Measurements from ENCODE around the gene VPREB3.

VPREB3 gene

GRCh38 chr22:23760056-23760455 is 5.8 kb upstream of the VPREB3 start:
- no peak overlapping the region for H3K9ac ChIP-seq
- H3K27ac ChIP-seq: no peak overlapping the region
- H3K36me3 ChIP-seq (ENCODE audit: control insufficient read depth, insufficient read depth, low read length): no peaks in the 10 kb centered on the region

GRCh38 chr22:23759566-23759965 is 5.3 kb upstream of the VPREB3 start:
- no peak overlapping the region for H3K4me3 ChIP-seq (ENCODE audit: low read depth, low read length)
- TF ChIP-seq CTCF (IDR thresholded peaks at IDR 0.05): no peak

More at GRCh38 chr22:23760056-23760455, 5.8 kb upstream of the VPREB3 start:
- Histone ChIP-seq H2AFZ (no peak overlapping the region), H3K4me1 (no peaks in the 10 kb centered on the region), H3K4me2 (ENCODE audit: low read length) (no peak overlapping the region), H3K79me2 (no peaks in the 10 kb centered on the region), H3K27me3 (ENCODE audit: control insufficient read depth, insufficient read depth, low read length) (no peaks in the 10 kb centered on the region), H3K4me3 (ENCODE audit: low read depth, low read length) (no peak overlapping the region), H3K9me3 (ENCODE audit: control insufficient read depth, low read length) (no peaks in the 10 kb centered on the region)
- no peak for TF ChIP-seq CTCF (IDR thresholded peaks at IDR 0.05)

GRCh38 chr22:23756891-23757290 is 2.7 kb upstream of the VPREB3 start:
- Histone ChIP-seq H3K9ac (no peak overlapping the region), H3K36me3 (ENCODE audit: control insufficient read depth, insufficient read depth, low read length) (no peaks in the 10 kb centered on the region), H3K27ac (no peak overlapping the region), H3K9me3 (ENCODE audit: control insufficient read depth, low read length) (no peaks in the 10 kb centered on the region), H2AFZ (no peak overlapping the region), H3K4me1 (no peaks in the 10 kb centered on the region), H3K4me3 (ENCODE audit: low read depth, low read length) (no peak overlapping the region), H3K79me2 (no peaks in the 10 kb centered on the region), H3K4me2 (ENCODE audit: low read length) (no peak overlapping the region), H3K27me3 (ENCODE audit: control insufficient read depth, insufficient read depth, low read length) (no peaks in the 10 kb centered on the region)
- TF ChIP-seq CTCF (IDR thresholded peaks at IDR 0.05): no peak

More at GRCh38 chr22:23759566-23759965, 5.3 kb upstream of the VPREB3 start:
- no peaks in the 10 kb centered on the region for H3K36me3 ChIP-seq (ENCODE audit: control insufficient read depth, insufficient read depth, low read length)
- H3K4me2 ChIP-seq (ENCODE audit: low read length): no peak overlapping the region
- no peak overlapping the region for H2AFZ ChIP-seq
- no peaks in the 10 kb centered on the region for H3K79me2 ChIP-seq
- no peaks in the 10 kb centered on the region for H3K4me1 ChIP-seq
- H3K9ac ChIP-seq: no peak overlapping the region
- no peak overlapping the region for H3K27ac ChIP-seq
- H3K9me3 ChIP-seq (ENCODE audit: control insufficient read depth, low read length): no peaks in the 10 kb centered on the region
- no peaks in the 10 kb centered on the region for H3K27me3 ChIP-seq (ENCODE audit: control insufficient read depth, insufficient read depth, low read length)

- Histone ChIP-seq H3K9me3 (ENCODE audit: control insufficient read depth, low read length) (no peaks in the 10 kb centered on the region), H3K27ac (no peak overlapping the region), H3K4me2 (ENCODE audit: low read length) (no peak overlapping the region), H2AFZ (no peak overlapping the region), H3K9ac (no peak overlapping the region), H3K27me3 (ENCODE audit: control insufficient read depth, insufficient read depth, low read length) (no peaks in the 10 kb centered on the region), H3K4me3 (ENCODE audit: low read depth, low read length) (no peak overlapping the region), H3K4me1 (no peaks in the 10 kb centered on the region), H3K79me2 (no peaks in the 10 kb centered on the region), H3K36me3 (ENCODE audit: control insufficient read depth, insufficient read depth, low read length) (no peaks in the 10 kb centered on the region)
- no peak for TF ChIP-seq CTCF (IDR thresholded peaks at IDR 0.05)
Observed at GRCh38 chr22:23755711-23756110, 1.5 kb upstream of the VPREB3 start.

- TF ChIP-seq CTCF (IDR thresholded peaks at IDR 0.05): no peak
- Histone ChIP-seq H3K4me3 (ENCODE audit: low read depth, low read length) (no peak overlapping the region), H3K4me1 (no peaks in the 10 kb centered on the region), H3K79me2 (no peaks in the 10 kb centered on the region), H2AFZ (no peak overlapping the region), H3K27me3 (ENCODE audit: control insufficient read depth, insufficient read depth, low read length) (no peaks in the 10 kb centered on the region), H3K36me3 (ENCODE audit: control insufficient read depth, insufficient read depth, low read length) (no peaks in the 10 kb centered on the region), H3K4me2 (ENCODE audit: low read length) (no peak overlapping the region), H3K9me3 (ENCODE audit: control insufficient read depth, low read length) (no peaks in the 10 kb centered on the region), H3K9ac (no peak overlapping the region), H3K27ac (no peak overlapping the region)
Observed at GRCh38 chr22:23754980-23755636, 883 bp upstream of the VPREB3 start.

All from parathyroid adenoma (tissue), 2 donors.